Activated T-cell treated with anti-CD3 and anti-CD28 coated beads, Interleukin-2, amount 50 U/mL, for 72 hours (primary cell): ENCODE data around the gene DHX32. TPM values are rescaled to one million over a fixed set of nuclear protein-coding genes. Genes with fewer than 3 reads are reported as not detected.

Experiments used
- ATAC-seq, 2 donors: fragments of 150-1000 bp; cut with Tn5 transposase; replicated peaks in 1 of 2; 2 replicates each; pipeline ENCODE4 v1.10.0; 2021; ENCODE audit warnings: moderate library complexity in 2 of 2, mild to moderate bottlenecking in 1 of 2
- DNase-seq, 2 donors: peaks; one replicate each; pipeline ENCODE4 v3.0.0; 2021 to 2022; ENCODE audit warnings: mixed read lengths in 1 of 2
- H3K27ac Mint-ChIP-seq: one replicate; pipeline ENCODE4 v1.8.0; 2022; ENCODE audit warnings: mild to moderate bottlenecking, moderate library complexity, mixed read lengths
- H3K27me3 Mint-ChIP-seq: one replicate; pipeline ENCODE4 v1.8.0; 2022; ENCODE audit warnings: low read depth, mixed read lengths
- H3K36me3 Mint-ChIP-seq, 2 donors: one replicate each; pipeline ENCODE4 v1.8.0; 2022; ENCODE audit warnings: mixed read lengths in 2 of 2, mild to moderate bottlenecking in 1 of 2; ENCODE audit not compliant: insufficient read depth in 2 of 2
- H3K4me1 Mint-ChIP-seq: one replicate; pipeline ENCODE4 v1.8.0; 2022; ENCODE audit warnings: low read depth, mixed read lengths
- H3K4me3 Mint-ChIP-seq, 2 donors: one replicate each; pipeline ENCODE4 v1.8.0; 2022; ENCODE audit warnings: mild to moderate bottlenecking in 2 of 2, mixed read lengths in 2 of 2, moderate library complexity in 2 of 2
- H3K9me3 Mint-ChIP-seq, 2 donors: one replicate each; pipeline ENCODE4 v1.8.0; 2022; ENCODE audit warnings: mixed read lengths in 2 of 2
- total RNA-seq, 2 donors: library from RNA; stranded (reverse); gene quantifications; one replicate each; pipeline ENCODE4 v1.2.3, GENCODE V29; 2022

The DHX32 gene
- total RNA-seq, 2 donors from 2014 or later = 24.4 to 34.4 TPM

GRCh38 chr10:125886914-125887512 lies 5.9 kb upstream of the DHX32 start:
- Mint-ChIP-seq H3K4me3 (no peak overlapping the region), H3K9me3 (no peaks in the 10 kb centered on the region), H3K27me3 (no peaks in the 10 kb centered on the region), H3K27ac (no peak overlapping the region), H3K4me1 (no peaks in the 10 kb centered on the region), H3K36me3 (no peaks in the 10 kb centered on the region)
- DNase-seq = no peak
- ATAC-seq = no peak

- no peak for ATAC-seq
Measured at GRCh38 chr10:125883211-125883610, 2.1 kb upstream of the DHX32 start.

GRCh38 chr10:125882596-125882995 lies 1.5 kb upstream of the DHX32 start:
- H3K36me3 Mint-ChIP-seq = peaks cover 3 to 6% of the 10 kb centered on the region in 2 donors
- H3K4me3 Mint-ChIP-seq = no peak overlapping the region
- H3K4me1 Mint-ChIP-seq = no peaks in the 10 kb centered on the region
- no peak for ATAC-seq
- no peak overlapping the region for H3K27ac Mint-ChIP-seq
- DNase-seq = no peak
- H3K27me3 Mint-ChIP-seq = no peaks in the 10 kb centered on the region
- no peaks in the 10 kb centered on the region for H3K9me3 Mint-ChIP-seq

More at GRCh38 chr10:125883211-125883610, 2.1 kb upstream of the DHX32 start:
- peaks cover 3 to 6% of the 10 kb centered on the region in 2 donors for H3K36me3 Mint-ChIP-seq
- H3K4me3 Mint-ChIP-seq = no peak overlapping the region
- H3K9me3 Mint-ChIP-seq = no peaks in the 10 kb centered on the region
- H3K4me1 Mint-ChIP-seq = no peaks in the 10 kb centered on the region
- H3K27me3 Mint-ChIP-seq = no peaks in the 10 kb centered on the region
- no peak overlapping the region for H3K27ac Mint-ChIP-seq
- DNase-seq = no peak

DNA sequence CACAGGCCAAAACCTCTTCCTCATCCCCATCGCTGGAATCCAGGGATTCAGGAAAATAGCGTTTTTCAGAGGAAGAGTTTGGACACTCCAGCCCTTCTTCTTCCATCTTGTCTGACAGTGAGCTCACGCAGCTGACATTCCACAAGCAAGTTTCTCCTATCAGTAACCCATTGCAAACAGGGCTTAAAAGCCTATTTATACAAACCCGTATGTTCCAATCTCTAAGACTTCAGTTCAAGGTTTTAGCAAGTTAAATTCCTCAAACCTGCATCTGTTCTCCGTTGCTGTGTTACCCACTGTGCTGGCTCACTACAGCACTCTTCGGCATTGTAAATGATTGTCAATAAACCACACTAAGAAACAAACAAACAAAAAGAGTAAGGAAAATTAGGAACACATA lies 373 bp downstream of the DHX32 start:
- H3K27ac Mint-ChIP-seq = no peak overlapping the region
- no peaks in the 10 kb centered on the region for H3K4me1 Mint-ChIP-seq
- no peak for DNase-seq
- H3K27me3 Mint-ChIP-seq = no peaks in the 10 kb centered on the region
- no peak overlapping the region for H3K4me3 Mint-ChIP-seq
- ATAC-seq = no peak
- H3K9me3 Mint-ChIP-seq = no peaks in the 10 kb centered on the region
- peaks cover 8 to 11% of the 10 kb centered on the region in 2 donors for H3K36me3 Mint-ChIP-seq

GRCh38 chr10:125878957-125879835 lies 1.9 kb downstream of the DHX32 start:
- H3K9me3 Mint-ChIP-seq = no peaks in the 10 kb centered on the region
- no peak overlapping the region for H3K4me3 Mint-ChIP-seq
- DNase-seq (no peak), ATAC-seq (no peak)
- no peaks in the 10 kb centered on the region for H3K4me1 Mint-ChIP-seq
- no peaks in the 10 kb centered on the region for H3K27me3 Mint-ChIP-seq
- no peak overlapping the region for H3K27ac Mint-ChIP-seq
- H3K36me3 Mint-ChIP-seq = peaks cover 10 to 13% of the 10 kb centered on the region in 2 donors

DNA sequence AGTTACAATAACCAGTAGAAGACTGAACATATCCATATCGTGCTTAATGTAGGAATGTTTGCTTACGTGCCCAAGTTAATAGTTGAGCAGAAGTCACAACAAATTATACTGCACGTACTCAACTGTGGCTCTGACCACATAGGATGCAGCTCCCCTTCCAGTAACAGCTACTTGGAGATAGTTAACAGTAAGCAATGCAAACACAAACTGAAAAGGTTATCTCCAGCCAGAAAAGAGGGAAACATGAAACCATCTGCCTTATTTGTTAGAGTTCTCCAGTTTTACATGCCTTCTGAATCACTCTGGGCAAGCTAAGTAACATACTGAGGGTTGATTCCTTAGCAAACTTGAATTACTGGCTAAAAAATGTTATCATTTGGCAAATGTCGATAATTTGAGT lies 9.8 kb downstream of the DHX32 start:
- H3K27ac Mint-ChIP-seq = no peak overlapping the region
- no peaks in the 10 kb centered on the region for H3K4me1 Mint-ChIP-seq
- ATAC-seq (no peak), DNase-seq (no peak)
- no peaks in the 10 kb centered on the region for H3K27me3 Mint-ChIP-seq
- H3K9me3 Mint-ChIP-seq = no peaks in the 10 kb centered on the region
- H3K36me3 Mint-ChIP-seq = peaks cover 5 to 7% of the 10 kb centered on the region in 2 donors
- no peak overlapping the region for H3K4me3 Mint-ChIP-seq

GRCh38 chr10:125868372-125868975 lies 12.6 kb downstream of the DHX32 start:
- peak in 1 of 2 donors; percentile 6 for DNase-seq
- ATAC-seq = no peak
- Mint-ChIP-seq H3K4me1 (no peaks in the 10 kb centered on the region), H3K27me3 (no peaks in the 10 kb centered on the region), H3K36me3 (no peaks in the 10 kb centered on the region), H3K9me3 (no peaks in the 10 kb centered on the region), H3K4me3 (no peak overlapping the region), H3K27ac (no peak overlapping the region)

GRCh38 chr10:125866421-125867029 lies 14.6 kb downstream of the DHX32 start:
- no peak overlapping the region for H3K27ac Mint-ChIP-seq
- no peak overlapping the region for H3K4me3 Mint-ChIP-seq
- H3K27me3 Mint-ChIP-seq = no peaks in the 10 kb centered on the region
- DNase-seq (no peak), ATAC-seq (no peak)
- no peaks in the 10 kb centered on the region for H3K9me3 Mint-ChIP-seq
- H3K4me1 Mint-ChIP-seq = no peaks in the 10 kb centered on the region
- H3K36me3 Mint-ChIP-seq = no peaks in the 10 kb centered on the region

GRCh38 chr10:125865120-125865519 lies 16.0 kb downstream of the DHX32 start:
- no peak for DNase-seq
- H3K4me1 Mint-ChIP-seq = no peaks in the 10 kb centered on the region
- H3K27me3 Mint-ChIP-seq = no peaks in the 10 kb centered on the region
- H3K4me3 Mint-ChIP-seq = no peak overlapping the region
- no peak for ATAC-seq
- no peaks in the 10 kb centered on the region for H3K36me3 Mint-ChIP-seq
- no peaks in the 10 kb centered on the region for H3K9me3 Mint-ChIP-seq
- H3K27ac Mint-ChIP-seq = no peak overlapping the region

- no peaks in the 10 kb centered on the region for H3K4me1 Mint-ChIP-seq
- H3K36me3 Mint-ChIP-seq = no peaks in the 10 kb centered on the region
- no peaks in the 10 kb centered on the region for H3K27me3 Mint-ChIP-seq
- H3K4me3 Mint-ChIP-seq = no peak overlapping the region
- H3K9me3 Mint-ChIP-seq = no peaks in the 10 kb centered on the region
- no peak for DNase-seq
- ATAC-seq = no peak
- H3K27ac Mint-ChIP-seq = no peak overlapping the region
Measured at GRCh38 chr10:125859128-125859817, 21.8 kb downstream of the DHX32 start.

DNA sequence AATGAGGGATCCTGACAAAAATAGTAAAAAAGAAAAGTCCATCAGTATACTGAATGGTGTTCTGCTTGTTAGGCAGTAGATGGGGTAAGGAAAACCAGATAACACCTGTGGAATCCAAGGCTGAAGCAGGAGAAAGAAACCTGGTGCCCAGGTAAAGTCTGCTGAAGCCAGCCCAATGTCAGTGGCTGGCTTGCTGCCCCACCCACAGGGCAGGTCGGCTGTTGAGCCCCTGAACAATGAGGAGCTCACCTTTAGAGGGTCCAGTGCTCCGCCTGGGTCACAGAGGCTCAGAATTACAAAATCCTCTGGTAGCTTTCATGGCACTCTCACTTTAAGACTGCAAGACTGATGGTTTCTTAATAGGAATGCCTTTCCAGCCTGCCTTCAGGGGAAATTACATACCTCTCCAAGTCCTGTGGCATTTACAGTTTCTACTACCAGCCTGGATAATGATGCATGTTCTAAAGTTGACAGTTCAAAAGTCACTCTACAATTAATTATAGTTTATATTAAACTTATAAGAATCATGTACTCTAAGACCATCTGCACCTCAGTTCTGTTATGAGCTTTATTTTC lies 23.8 kb downstream of the DHX32 start:
- no peaks in the 10 kb centered on the region for H3K4me1 Mint-ChIP-seq
- ATAC-seq (no peak), DNase-seq (no peak)
- no peak overlapping the region for H3K4me3 Mint-ChIP-seq
- H3K27me3 Mint-ChIP-seq = no peaks in the 10 kb centered on the region
- no peaks in the 10 kb centered on the region for H3K36me3 Mint-ChIP-seq
- H3K27ac Mint-ChIP-seq = no peak overlapping the region
- H3K9me3 Mint-ChIP-seq = no peaks in the 10 kb centered on the region

GRCh38 chr10:125852487-125852886 lies 28.6 kb downstream of the DHX32 start:
- H3K4me1 Mint-ChIP-seq = no peaks in the 10 kb centered on the region
- no peak overlapping the region for H3K4me3 Mint-ChIP-seq
- H3K36me3 Mint-ChIP-seq = peaks cover 3 to 6% of the 10 kb centered on the region in 2 donors
- H3K27ac Mint-ChIP-seq = no peak overlapping the region
- no peaks in the 10 kb centered on the region for H3K27me3 Mint-ChIP-seq
- no peaks in the 10 kb centered on the region for H3K9me3 Mint-ChIP-seq
- DNase-seq (no peak), ATAC-seq (no peak)
